ENCODE results near the gene STK32B.
"Not testable (repeated sequence)": the region's sequence is repeated elsewhere in the genome, so short reads cannot be mapped to it uniquely, and the experiment has no call there.

STK32B gene

DNA sequence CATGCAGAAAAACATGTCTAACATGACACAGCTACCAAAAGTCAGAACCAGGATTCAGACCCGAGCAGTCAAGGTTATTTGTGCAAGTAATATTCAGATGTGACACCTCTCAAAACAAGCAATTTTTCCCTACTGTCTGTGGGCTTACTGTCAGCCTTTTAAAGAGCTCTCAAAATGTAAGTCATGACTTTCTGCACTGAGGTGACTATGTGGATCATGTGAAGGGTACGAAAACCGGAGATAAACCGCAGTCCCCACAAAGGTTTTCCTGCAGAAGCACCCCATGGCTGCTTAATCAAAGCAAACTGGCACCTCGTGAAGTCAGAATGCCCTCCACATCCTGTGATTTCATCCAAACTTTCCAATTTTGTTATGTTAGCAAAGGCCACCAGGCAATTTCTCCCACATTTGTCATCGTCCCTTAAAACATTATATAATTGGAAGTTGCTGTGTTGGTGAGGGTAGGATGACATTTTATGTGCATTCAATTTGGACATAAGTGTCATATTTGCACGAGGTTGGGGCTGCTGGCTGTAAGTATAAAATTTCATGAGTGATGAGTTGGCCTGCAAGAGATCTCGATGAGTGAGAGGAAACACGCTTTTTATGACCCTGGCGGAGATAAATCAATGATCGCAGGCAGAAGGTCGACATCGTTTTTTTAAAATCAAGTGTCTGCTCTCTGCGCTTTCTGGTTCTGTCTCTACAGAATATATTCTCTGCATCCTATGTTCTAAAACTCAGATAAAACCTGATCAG is 161.2 kb downstream of the STK32B start:
- no peak for DNase-seq

DNA sequence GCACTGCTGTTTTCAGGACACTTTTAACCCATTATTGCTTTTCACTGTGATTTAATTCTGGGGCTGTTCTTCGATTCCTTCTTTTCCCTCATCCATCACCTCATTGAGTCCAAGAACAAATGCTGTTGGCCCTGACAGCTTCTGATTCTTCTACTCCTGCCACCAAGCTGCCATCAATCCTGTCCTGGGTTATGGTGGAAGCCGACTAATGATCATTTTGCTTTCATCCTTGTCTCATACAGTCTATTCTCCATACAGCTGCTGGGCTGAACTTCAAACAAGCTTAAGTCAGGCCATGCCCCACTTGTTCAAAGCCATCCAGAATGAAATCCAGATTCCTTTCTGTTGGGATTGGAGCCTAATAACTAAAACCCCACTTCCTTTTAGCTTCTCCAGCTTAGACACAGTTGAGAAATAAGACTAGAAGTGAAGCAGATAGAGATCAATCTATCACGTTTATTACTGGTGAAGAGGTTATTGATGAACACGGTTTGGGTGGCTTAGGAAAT is 161.9 kb downstream of the STK32B start:
- DNase-seq, result no peak

GRCh38 chr4:5215321-5215720 is 164.0 kb downstream of the STK32B start:
- DNase-seq, result no peak

DNA sequence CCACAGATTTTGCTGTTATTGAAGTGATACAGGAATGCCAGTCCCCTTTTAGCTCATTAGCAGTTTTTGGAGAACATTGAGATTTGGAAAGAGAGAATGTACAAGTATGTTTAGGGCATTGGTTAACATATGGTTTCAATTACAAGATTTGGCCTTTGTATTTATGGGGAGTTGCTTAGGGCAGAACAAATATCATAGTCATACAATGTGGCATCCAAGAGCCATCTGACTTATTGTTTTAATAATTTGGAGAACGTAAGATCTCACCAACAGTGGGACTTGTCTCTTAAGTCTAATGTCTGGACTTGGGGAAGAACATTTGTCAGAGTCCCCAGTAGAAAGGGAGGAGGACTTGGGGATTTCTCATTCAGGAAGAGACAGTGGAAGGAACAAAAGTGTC is 166.1 kb downstream of the STK32B start:
- no peak for DNase-seq

GRCh38 chr4:5218376-5219069 is 167.2 kb downstream of the STK32B start:
- no peak for DNase-seq

GRCh38 chr4:5220028-5220427 is 168.7 kb downstream of the STK32B start:
- DNase-seq, result peak; percentile 11

DNA sequence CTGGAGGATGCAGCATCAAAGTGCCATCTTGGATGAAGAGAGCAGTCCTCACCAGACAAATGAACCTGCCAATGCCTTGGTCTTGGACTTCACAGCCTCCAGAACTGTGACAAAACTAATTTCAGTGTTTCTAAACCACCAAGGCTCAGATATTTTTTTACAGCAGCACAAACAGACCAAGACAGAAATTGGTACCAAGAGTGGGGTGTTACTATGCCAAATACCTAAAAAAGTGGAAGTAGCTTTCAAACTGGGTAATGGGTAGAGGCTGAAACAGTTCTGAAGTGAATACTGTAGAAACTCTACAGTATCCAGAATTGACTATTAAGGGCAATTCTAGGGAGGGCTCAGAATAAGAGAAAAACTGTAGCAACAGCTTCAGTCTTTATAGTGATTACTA is 170.8 kb downstream of the STK32B start:
- no peak for DNase-seq

- DNase-seq, result no peak
Observed at GRCh38 chr4:5222951-5223350, 171.7 kb downstream of the STK32B start.

GRCh38 chr4:5224340-5224739 is 173.1 kb downstream of the STK32B start:
- no peak for DNase-seq

DNA sequence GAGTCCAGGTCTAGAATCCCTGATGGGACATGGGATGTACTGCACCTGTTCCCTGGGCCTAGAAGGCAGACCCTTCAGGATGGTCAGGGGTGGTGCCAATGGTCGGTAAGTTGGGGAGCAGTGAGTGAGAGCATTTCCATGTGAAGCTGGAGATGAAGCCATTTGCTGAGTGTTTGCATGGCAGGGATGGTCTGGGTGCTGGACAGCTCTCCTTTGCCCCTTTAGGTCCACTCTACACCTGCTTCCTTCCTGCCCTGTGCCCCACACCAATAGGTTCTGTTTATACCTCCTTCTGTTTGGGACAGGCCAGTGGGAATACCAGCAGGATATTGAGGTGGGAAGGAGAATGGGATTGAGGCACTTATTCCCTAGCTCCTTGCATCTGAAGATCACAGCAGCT is 181.3 kb downstream of the STK32B start:
- no peak for DNase-seq

GRCh38 chr4:5237086-5237660 is 185.9 kb downstream of the STK32B start:
- DNase-seq, result peak; percentile 5

DNA sequence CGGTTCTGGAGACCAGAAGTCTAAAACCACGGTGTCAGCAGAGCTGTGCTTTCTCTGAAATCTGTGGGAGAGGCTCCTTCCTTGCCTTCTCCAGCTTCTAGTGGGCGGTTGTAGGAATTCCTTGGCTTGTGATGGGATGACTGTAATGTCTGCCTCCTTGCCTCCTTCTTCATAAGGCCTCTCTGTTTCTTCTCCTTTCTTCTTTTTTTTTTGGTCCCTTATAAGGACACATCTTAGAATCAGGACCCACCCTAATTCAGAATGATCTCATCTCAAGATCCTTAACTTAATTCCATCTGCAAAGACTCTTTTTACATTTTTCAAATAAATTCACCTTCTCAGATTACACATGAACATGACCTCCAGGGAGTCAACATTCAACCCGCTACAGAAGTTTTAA is 186.9 kb downstream of the STK32B start:
- DNase-seq, result no peak

GRCh38 chr4:5247061-5247460 is 195.8 kb downstream of the STK32B start:
- DNase-seq, result not testable (repeated sequence)

- DNase-seq, result no peak
Observed at GRCh38 chr4:5247735-5248134, 196.5 kb downstream of the STK32B start.

GRCh38 chr4:5249727-5250126 is 198.4 kb downstream of the STK32B start:
- DNase-seq, result no peak

DNA sequence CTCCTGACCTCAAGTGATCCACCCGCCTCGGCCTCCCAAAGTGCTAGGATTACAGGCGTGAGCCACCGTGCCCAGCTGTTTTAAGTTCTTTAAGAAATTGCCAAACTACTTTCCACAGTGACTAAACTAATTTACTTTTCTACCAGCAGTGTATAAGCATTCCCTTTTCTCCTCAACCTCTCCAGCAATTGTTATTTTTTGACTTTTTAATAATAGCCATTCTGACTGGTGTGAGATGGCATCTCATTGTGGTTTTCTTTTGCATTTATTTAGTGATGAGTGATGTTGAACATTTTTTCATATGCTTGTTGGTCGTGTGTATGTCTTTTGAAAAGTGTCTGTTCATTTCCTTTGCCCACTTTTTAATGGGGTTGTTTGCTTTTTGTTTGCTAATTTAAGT is 199.3 kb downstream of the STK32B start:
- DNase-seq, result not testable (repeated sequence)

GRCh38 chr4:5256421-5256820 is 205.1 kb downstream of the STK32B start:
- peak; percentile 2 for DNase-seq

GRCh38 chr4:5257086-5257485 is 205.8 kb downstream of the STK32B start:
- DNase-seq, result no peak

DNA sequence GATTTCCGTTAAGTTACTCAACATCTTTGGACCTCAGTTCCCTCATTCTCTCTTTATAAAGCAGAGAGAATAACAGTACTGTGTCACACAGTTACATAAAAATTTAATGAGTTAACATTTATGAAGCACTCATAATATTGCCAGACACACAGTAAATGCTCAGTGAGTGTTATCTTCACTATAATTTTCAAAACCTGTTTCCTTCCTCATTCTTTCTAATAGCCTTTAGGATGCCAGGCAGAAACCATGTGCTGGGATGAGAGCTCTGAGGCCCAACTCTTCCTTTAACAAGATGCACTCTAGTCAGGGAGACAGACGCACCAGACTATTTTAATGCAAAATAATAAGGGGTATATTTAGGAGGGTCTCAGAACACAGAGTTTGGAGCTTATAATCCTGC is 208.2 kb downstream of the STK32B start:
- no peak for DNase-seq

- no peak for DNase-seq
Observed at GRCh38 chr4:5260121-5260520, 208.8 kb downstream of the STK32B start.

- no peak for DNase-seq
Observed at GRCh38 chr4:5261866-5262265, 210.6 kb downstream of the STK32B start.

GRCh38 chr4:5266991-5267390 is 215.7 kb downstream of the STK32B start:
- DNase-seq, result no peak

DNA sequence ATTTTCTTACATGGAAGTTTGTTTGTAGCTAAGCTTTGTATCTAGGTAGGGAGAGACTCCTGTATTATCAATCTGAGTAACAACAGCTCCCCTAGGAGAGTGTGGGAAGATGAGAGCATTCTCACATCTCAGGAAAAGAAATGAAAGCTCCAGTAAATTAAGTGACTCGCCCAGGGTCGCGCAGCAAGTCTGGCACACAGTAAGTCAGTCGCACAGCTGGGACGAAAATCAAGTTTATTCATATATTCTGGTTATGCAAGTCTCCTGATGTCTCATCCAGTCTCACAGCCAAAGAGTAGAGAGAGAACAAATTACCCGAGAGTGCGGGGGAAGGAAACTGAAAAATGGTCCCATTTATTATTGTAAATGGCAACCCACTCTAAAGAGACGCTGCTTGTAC is 216.1 kb downstream of the STK32B start:
- no peak for DNase-seq

GRCh38 chr4:5276475-5277075 is 225.3 kb downstream of the STK32B start:
- DNase-seq, result no peak

All from NCI-H82 (cell line).